Measurements from ENCODE around the gene RGS16.

Gene RGS16

GRCh38 chr1:182568647-182569284 is 35.4 kb downstream of the RGS16 start:
- Histone ChIP-seq H3K4me1 (no peaks in the 10 kb centered on the region), H3K4me3 (no peak overlapping the region), H3K27me3 (ENCODE audit: low read depth) (no peaks in the 10 kb centered on the region), H3K9me3 (no peaks in the 10 kb centered on the region), H3K36me3 (replicated peaks) (no peaks in the 10 kb centered on the region)
- in situ Hi-C loops (cut with MboI; ENCODE audit: low sequenced_read_pairs) = no loop called here
- DNase-seq (ENCODE audit: low spot score in 2 of 2) = no peak

- Histone ChIP-seq H3K27me3 (ENCODE audit: low read depth) (no peaks in the 10 kb centered on the region), H3K9me3 (no peaks in the 10 kb centered on the region), H3K4me1 (no peaks in the 10 kb centered on the region), H3K4me3 (no peak overlapping the region), H3K36me3 (replicated peaks) (no peaks in the 10 kb centered on the region)
- in situ Hi-C loops (cut with MboI; ENCODE audit: low sequenced_read_pairs) = no loop called here
- no peak for DNase-seq (ENCODE audit: low spot score in 2 of 2)
Observed at GRCh38 chr1:182567629-182568028, 36.6 kb downstream of the RGS16 start.

GRCh38 chr1:182565537-182565936 is 38.7 kb downstream of the RGS16 start:
- Histone ChIP-seq H3K4me3 (no peak overlapping the region), H3K36me3 (replicated peaks) (no peaks in the 10 kb centered on the region), H3K4me1 (no peaks in the 10 kb centered on the region), H3K27me3 (ENCODE audit: low read depth) (no peaks in the 10 kb centered on the region), H3K9me3 (no peaks in the 10 kb centered on the region)
- no peak for DNase-seq (ENCODE audit: low spot score in 2 of 2)
- in situ Hi-C loops (cut with MboI; ENCODE audit: low sequenced_read_pairs) = no loop called here

GRCh38 chr1:182564406-182565004 is 39.7 kb downstream of the RGS16 start:
- in situ Hi-C loops (cut with MboI; ENCODE audit: low sequenced_read_pairs) = no loop called here
- H3K4me3 ChIP-seq = no peak overlapping the region
- no peaks in the 10 kb centered on the region for H3K27me3 ChIP-seq (ENCODE audit: low read depth)
- no peak for DNase-seq (ENCODE audit: low spot score in 2 of 2)
- no peaks in the 10 kb centered on the region for H3K4me1 ChIP-seq
- 0 out of 2 replicates have a peak, but pooled peaks cover 2% of the 10 kb centered on the region for H3K9me3 ChIP-seq
- no peaks in the 10 kb centered on the region for H3K36me3 ChIP-seq (replicated peaks)

- Histone ChIP-seq H3K36me3 (replicated peaks) (no peaks in the 10 kb centered on the region), H3K9me3 (0 out of 2 replicates have a peak, but pooled peaks cover 2% of the 10 kb centered on the region), H3K27me3 (ENCODE audit: low read depth) (no peaks in the 10 kb centered on the region; the same call in 1 of the 2 replicates), H3K4me1 (no peaks in the 10 kb centered on the region), H3K4me3 (no peak overlapping the region)
- DNase-seq (ENCODE audit: low spot score in 2 of 2) = no peak
- in situ Hi-C loops (cut with MboI; ENCODE audit: low sequenced_read_pairs) = no loop called here
Observed at GRCh38 chr1:182563095-182563494, 41.1 kb downstream of the RGS16 start.

GRCh38 chr1:182561456-182561855 is 42.7 kb downstream of the RGS16 start:
- DNase-seq (ENCODE audit: low spot score in 2 of 2) = no peak
- no peaks in the 10 kb centered on the region for H3K36me3 ChIP-seq (replicated peaks)
- H3K4me1 ChIP-seq = no peaks in the 10 kb centered on the region
- in situ Hi-C loops (cut with MboI; ENCODE audit: low sequenced_read_pairs) = no loop called here
- no peaks in the 10 kb centered on the region; the same call in 1 of the 2 replicates for H3K27me3 ChIP-seq (ENCODE audit: low read depth)
- H3K4me3 ChIP-seq = no peak overlapping the region
- H3K9me3 ChIP-seq = 0 out of 2 replicates have a peak, but pooled peaks cover 2% of the 10 kb centered on the region

- Histone ChIP-seq H3K9me3 (0 out of 2 replicates have a peak, but pooled peaks cover 2% of the 10 kb centered on the region), H3K27me3 (ENCODE audit: low read depth) (no peaks in the 10 kb centered on the region; the same call in 1 of the 2 replicates), H3K4me1 (no peaks in the 10 kb centered on the region), H3K36me3 (replicated peaks) (no peaks in the 10 kb centered on the region), H3K4me3 (no peak overlapping the region)
- DNase-seq (ENCODE audit: low spot score in 2 of 2) = no peak
- in situ Hi-C loops (cut with MboI; ENCODE audit: low sequenced_read_pairs) = no loop called here
Observed at GRCh38 chr1:182560392-182560984, 43.7 kb downstream of the RGS16 start.

- Histone ChIP-seq H3K27me3 (ENCODE audit: low read depth) (no peaks in the 10 kb centered on the region; the same call in 1 of the 2 replicates), H3K9me3 (0 out of 2 replicates have a peak, but pooled peaks cover 2% of the 10 kb centered on the region), H3K36me3 (replicated peaks) (no peaks in the 10 kb centered on the region), H3K4me3 (no peak overlapping the region), H3K4me1 (no peaks in the 10 kb centered on the region)
- DNase-seq (ENCODE audit: low spot score in 2 of 2) = no peak
- in situ Hi-C loops (cut with MboI; ENCODE audit: low sequenced_read_pairs) = no loop called here
Observed at GRCh38 chr1:182556279-182556678, 47.9 kb downstream of the RGS16 start.

GRCh38 chr1:182555493-182555892 is 48.7 kb downstream of the RGS16 start:
- in situ Hi-C loops (cut with MboI; ENCODE audit: low sequenced_read_pairs) = no loop called here
- 0 out of 2 replicates have a peak, but pooled peaks cover 2% of the 10 kb centered on the region for H3K9me3 ChIP-seq
- no peak for DNase-seq (ENCODE audit: low spot score in 2 of 2)
- no peaks in the 10 kb centered on the region for H3K4me1 ChIP-seq
- no peak overlapping the region for H3K4me3 ChIP-seq
- no peaks in the 10 kb centered on the region; the same call in 1 of the 2 replicates for H3K27me3 ChIP-seq (ENCODE audit: low read depth)
- no peaks in the 10 kb centered on the region for H3K36me3 ChIP-seq (replicated peaks)

- in situ Hi-C loops (cut with MboI; ENCODE audit: low sequenced_read_pairs) = no loop called here
- Histone ChIP-seq H3K36me3 (replicated peaks) (no peaks in the 10 kb centered on the region), H3K27me3 (ENCODE audit: low read depth) (no peaks in the 10 kb centered on the region), H3K4me1 (no peaks in the 10 kb centered on the region), H3K4me3 (no peak overlapping the region), H3K9me3 (no peaks in the 10 kb centered on the region)
- DNase-seq (ENCODE audit: low spot score in 2 of 2) = no peak
Observed at GRCh38 chr1:182552527-182552926, 51.7 kb downstream of the RGS16 start.

- in situ Hi-C loops (cut with MboI; ENCODE audit: low sequenced_read_pairs) = no loop called here
- no peak overlapping the region for H3K4me3 ChIP-seq
Observed at GRCh38 chr1:182549811-182550210, 54.4 kb downstream of the RGS16 start.

GRCh38 chr1:182549346-182549745 is 54.8 kb downstream of the RGS16 start:
- H3K9me3 ChIP-seq = no peaks in the 10 kb centered on the region
- H3K27me3 ChIP-seq (ENCODE audit: low read depth) = peaks cover 2% of the 10 kb centered on the region; the same call in 1 of the 2 replicates
- H3K36me3 ChIP-seq (replicated peaks) = no peaks in the 10 kb centered on the region
- DNase-seq (ENCODE audit: low spot score in 2 of 2) = no peak
- in situ Hi-C loops (cut with MboI; ENCODE audit: low sequenced_read_pairs) = no loop called here
- no peak overlapping the region for H3K4me3 ChIP-seq
- no peaks in the 10 kb centered on the region for H3K4me1 ChIP-seq

More at GRCh38 chr1:182549811-182550210, 54.4 kb downstream of the RGS16 start:
- Histone ChIP-seq H3K4me1 (no peaks in the 10 kb centered on the region), H3K36me3 (replicated peaks) (no peaks in the 10 kb centered on the region), H3K9me3 (no peaks in the 10 kb centered on the region), H3K27me3 (ENCODE audit: low read depth) (peaks cover 2% of the 10 kb centered on the region; the same call in 1 of the 2 replicates)
- DNase-seq (ENCODE audit: low spot score in 2 of 2) = no peak
